GM18951 (cell line): ENCODE measurements around the gene GPR35.

Experiments used
- POLR2A ChIP-seq: IDR thresholded peaks from 4 replicates; pipeline ENCODE4 v1.6.1; 2011; ENCODE audit warnings: mild to moderate bottlenecking; ENCODE audit not compliant: insufficient read length, insufficient read depth; ENCODE audit errors: extremely low read depth
- in situ Hi-C: fragments of 300-500 bp; cut with MboI; formaldehyde crosslinking; loops from one replicate; pipeline ENCODE4 v1.12.0; 2022; ENCODE audit warnings: low sequenced_read_pairs, mixed read lengths, inconsistent platforms; ENCODE audit not compliant: unreplicated experiment

The GPR35 gene

DNA sequence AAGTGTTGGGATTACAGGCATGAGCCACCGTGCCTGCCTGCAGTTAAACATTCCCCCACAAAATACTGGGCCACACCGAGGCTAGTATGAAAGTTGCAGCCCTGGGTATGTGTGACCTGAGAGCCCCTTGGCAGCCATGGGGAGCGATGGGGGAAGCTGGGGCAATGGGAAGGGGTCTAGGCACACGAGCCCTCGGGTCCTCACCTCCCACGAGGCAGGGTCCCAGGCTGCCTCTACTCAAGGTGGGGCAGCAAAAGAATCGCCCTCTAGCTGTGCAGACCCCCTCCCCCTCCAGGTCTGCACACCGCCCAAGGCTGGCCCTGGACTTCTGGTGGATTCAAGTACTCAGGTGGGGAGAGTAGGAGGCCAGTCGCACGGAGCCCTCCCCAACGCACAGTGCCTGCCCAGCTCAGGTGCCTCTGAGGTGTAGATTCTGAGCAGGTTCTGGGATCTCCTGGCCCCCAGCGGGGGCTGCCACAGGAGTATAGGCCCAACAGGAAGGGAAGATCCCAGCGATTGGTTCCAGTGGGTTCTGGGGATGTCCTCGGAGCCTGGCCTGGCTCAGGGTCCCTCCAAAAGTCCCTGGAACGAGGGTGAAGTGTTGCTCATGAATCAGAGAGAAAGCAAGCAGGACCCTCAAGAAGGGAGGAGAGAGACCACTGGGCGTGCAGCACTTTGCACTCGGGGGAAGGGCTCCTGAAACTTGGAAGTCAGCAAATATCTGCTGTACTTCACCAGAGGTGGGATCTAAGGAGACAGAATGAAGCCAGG is 2.6 kb downstream of the GPR35 start:
- in situ Hi-C loops, result no loop called here
- no peak for TF ChIP-seq POLR2A

DNA sequence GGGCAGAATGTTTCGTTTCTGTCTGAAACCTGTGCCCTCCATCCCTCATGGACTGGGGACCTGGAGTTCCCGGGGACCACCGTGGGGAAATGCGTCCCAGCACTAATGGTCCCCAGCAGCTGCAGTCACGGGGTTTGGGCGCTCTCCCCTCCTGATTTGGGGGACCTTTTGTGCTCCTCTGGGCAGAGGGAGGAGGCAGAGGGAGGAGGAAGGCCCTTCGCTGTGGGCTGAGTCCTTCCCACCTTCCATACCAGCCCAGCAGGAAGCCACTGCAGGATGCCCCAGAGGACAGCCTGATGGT is 3.2 kb downstream of the GPR35 start:
- in situ Hi-C loops, result no loop called here
- no peak for TF ChIP-seq POLR2A

DNA sequence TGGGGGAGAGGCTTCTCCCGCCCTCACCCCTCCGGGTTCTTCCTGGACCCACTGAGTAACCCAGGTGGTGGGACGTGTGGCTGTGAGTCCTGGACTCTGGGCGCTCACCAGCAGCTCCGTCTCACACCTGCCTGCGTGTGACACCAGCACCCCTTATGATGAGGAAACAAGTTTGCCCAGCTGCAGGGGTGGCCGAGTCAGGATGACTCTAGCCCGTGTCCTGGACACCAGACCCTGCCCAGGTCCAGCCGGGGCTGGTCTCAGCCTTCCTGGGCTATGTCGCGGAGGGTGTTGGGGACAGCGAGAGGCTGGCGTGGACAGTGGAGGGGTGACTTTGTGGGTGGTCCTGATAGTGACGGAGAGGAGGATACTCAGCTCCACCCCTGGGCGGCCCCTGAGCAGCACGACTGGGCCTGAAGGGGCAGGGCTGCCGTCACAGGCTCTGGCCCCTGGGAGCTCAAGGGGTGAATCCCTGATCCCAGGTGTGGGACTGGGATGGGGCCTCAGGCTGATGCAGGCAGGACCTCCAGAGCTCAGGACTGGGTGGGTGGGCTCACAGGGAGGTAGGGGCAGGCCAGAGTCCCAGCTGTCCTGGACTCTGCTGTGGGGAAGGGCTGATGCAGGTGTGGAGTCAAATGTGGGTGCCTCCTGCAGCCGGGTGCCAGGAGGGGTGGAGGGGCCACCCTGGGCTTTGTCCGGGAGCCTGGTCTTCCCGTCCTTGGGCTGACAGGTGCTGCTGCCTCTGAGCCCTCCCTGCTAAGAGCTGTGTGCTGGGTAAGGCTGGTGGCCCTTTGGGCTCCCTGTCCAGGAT is 3.7 kb downstream of the GPR35 start:
- in situ Hi-C loops, result no loop called here
- TF ChIP-seq POLR2A, result no peak

DNA sequence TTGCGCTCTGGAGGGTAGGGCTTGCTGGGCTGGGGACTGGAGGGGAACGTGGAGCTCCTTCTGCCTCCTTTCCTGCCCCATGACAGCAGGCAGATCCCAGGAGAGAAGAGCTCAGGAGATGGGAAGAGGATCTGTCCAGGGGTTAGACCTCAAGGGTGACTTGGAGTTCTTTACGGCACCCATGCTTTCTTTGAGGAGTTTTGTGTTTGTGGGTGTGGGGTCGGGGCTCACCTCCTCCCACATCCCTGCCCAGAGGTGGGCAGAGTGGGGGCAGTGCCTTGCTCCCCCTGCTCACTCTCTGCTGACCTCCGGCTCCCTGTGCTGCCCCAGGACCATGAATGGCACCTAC is 4.3 kb downstream of the GPR35 start:
- in situ Hi-C loops, result no loop called here
- TF ChIP-seq POLR2A, result no peak

DNA sequence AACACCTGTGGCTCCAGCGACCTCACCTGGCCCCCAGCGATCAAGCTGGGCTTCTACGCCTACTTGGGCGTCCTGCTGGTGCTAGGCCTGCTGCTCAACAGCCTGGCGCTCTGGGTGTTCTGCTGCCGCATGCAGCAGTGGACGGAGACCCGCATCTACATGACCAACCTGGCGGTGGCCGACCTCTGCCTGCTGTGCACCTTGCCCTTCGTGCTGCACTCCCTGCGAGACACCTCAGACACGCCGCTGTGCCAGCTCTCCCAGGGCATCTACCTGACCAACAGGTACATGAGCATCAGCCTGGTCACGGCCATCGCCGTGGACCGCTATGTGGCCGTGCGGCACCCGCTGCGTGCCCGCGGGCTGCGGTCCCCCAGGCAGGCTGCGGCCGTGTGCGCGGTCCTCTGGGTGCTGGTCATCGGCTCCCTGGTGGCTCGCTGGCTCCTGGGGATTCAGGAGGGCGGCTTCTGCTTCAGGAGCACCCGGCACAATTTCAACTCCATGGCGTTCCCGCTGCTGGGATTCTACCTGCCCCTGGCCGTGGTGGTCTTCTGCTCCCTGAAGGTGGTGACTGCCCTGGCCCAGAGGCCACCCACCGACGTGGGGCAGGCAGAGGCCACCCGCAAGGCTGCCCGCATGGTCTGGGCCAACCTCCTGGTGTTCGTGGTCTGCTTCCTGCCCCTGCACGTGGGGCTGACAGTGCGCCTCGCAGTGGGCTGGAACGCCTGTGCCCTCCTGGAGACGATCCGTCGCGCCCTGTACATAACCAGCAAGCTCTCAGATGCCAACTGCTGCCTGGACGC is 4.9 kb downstream of the GPR35 start:
- in situ Hi-C loops, result no loop called here

DNA sequence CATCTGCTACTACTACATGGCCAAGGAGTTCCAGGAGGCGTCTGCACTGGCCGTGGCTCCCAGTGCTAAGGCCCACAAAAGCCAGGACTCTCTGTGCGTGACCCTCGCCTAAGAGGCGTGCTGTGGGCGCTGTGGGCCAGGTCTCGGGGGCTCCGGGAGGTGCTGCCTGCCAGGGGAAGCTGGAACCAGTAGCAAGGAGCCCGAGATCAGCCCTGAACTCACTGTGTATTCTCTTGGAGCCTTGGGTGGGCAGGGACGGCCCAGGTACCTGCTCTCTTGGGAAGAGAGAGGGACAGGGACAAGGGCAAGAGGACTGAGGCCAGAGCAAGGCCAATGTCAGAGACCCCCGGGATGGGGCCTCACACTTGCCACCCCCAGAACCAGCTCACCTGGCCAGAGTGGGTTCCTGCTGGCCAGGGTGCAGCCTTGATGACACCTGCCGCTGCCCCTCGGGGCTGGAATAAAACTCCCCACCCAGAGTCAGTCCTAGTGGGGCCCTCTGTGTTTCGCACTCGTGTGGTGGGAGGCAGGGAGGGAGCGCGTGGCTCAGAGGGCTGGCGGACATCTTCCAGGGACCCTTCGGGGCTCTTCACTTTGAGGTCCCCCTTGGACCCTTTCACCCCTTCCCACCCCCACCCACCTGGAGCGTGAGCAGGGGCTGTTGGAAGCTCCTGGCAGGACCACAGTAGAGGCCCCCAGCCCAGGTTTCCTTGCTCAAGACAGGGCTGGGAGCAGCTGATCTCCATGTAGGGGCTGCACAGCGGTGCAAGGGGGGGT is 5.7 kb downstream of the GPR35 start:
- TF ChIP-seq POLR2A, result no peak
- in situ Hi-C loops, result no loop called here

More for the DNA sequence above, 4.9 kb downstream of the GPR35 start:
- no peak for TF ChIP-seq POLR2A

DNA sequence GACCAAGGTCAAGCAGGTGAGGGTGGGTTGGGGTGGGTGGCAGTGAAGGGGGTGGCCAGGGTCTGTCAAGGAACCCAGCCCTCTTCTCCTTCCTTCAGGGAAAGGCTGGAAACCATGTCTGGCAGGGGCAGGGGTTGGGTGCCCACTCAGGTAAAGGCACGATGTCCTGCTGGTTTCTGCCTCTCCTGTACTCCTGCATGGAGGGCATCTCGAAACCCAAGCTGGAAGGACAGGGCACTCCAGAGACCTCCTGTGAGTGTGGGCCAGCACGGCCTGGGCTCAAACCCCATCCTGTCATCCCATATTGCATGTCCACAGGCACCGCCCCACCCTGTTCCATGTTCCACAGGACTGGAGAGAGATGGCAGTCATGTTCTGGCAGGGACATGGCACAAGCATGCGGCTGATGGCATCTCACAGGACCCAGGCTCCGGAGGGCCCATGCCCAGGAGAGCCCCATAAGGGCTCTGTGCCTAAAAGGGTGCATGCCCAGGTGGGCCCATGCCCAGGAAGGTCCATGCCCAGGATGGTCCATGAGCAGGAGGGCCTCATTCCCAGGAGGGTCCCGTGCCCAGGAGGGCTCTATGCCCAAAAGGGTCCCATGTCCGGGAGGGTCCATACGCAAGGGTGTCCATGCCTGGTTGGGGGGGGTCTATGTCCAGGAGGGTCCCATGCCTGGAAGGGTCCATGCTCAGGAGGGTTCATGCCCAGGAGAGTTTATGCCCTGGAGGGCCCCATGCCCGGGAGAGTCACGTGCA is 6.4 kb downstream of the GPR35 start:
- no peak for TF ChIP-seq POLR2A
- in situ Hi-C loops, result no loop called here

DNA sequence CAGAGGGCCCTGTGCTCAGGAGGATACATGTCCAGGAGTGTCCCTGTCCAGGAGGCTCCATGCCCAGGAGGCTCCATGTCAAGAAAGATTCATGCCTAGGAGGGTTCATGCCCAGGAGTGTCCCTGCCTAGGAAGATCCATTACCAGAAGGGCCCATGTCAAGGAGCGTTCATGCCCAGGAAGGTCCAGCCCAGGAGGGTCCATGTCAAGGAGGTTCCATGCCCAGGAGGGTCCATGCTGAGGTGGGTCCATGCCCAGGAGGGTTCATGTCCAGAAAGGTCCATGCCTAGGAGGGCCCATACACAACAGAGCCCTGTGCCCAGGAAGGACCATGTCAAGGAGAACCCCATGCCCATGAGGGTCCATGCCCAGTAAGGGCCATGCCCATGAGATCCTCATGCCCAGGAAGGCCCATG is 7.0 kb downstream of the GPR35 start:
- no peak for TF ChIP-seq POLR2A
- in situ Hi-C loops, result no loop called here

DNA sequence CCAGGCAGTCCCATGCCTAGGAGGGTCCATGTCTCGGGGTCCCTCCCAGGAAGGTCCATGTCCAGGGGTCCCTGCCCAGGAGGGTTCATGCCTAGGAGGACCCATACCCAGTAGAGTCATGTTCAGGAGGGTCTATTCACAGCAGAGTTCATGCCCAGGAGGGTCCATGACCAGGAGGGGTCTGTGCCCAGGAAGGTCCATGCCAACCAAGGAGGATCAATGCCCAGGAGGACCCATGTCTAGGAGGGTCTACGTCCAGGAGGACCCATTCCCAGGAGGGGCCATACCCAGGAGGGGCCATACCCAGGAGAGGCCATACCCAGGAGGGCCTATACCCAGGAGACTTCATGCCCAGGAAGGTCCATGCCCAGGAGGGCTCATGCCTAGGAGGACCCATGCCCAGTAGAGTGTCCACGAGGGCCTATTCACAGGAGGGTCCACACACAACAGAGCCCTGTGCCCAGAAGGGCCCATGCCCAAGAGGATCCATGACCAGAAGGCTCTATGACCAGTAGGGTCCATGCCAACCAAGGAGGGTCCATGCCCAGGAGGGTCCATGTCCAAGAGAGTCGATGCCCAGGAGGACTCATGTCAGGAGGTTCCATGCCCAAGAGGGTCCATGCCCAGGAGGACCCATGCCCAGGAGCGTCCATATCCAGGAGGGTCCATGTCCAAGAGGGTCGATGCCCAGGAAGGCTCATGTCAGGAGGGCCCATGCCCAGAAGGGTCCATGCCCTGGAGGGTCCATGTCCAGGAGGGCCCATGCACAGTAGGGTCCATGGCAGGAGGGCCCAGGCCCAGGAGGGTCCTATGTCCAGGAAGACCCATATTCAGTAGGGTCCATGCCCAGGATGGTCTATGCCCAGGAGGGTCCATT is 10.1 kb downstream of the GPR35 start:
- in situ Hi-C loops, result no loop called here
- no peak for TF ChIP-seq POLR2A

DNA sequence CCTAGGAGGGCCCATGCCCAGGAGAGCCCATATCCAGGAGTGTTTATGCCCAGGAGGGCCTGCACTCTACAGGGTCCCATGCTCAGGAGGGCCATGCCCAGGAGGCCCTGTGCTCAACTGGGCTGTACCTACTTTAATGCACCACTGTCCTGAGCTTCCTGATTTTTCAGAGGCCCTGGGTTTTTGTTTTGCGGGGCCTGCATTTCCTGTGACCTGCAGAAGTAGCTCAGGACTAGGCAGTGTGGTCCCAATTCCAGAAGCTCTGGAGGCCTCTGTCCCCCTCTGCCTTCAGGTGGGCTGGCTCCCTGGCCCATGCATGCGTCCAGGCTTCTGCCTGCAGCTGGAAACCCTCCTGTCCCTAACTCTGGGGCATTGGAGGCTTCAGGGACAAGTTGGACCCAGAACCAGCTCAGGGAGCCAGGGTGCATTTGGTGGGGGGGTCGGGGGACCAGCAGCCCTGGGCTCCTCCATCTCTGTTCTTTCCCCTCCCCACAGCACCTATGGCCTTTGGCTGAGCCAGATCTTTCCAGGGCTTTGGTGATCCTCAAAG is 10.8 kb downstream of the GPR35 start:
- in situ Hi-C loops, result no loop called here
- TF ChIP-seq POLR2A, result no peak

DNA sequence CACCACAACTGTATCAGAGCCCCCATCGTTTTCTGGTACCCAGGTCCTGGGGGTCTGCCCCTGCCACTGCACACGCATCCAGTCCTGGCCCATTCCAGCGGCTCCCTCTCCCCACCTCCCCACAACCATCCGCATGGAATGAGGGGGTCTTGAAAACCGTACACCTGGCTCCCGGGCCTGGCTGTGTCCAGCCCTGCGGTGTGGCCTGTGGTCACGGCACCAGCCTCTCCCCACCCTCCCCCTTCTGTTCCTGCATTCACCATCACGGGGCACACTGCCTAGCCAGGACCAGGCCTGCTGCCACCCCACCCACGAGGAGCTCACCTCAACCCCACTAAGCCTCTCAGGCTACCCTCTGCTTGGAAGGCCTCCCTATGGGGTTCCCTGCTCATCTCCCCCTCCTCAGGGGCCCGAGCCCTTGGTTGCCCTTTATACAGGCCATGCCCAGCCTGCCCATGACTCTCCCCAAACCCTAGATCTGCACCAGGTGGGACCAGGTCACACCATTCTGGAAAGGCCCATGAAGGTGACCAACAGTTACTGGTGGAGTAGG is 11.4 kb downstream of the GPR35 start:
- in situ Hi-C loops, result no loop called here
- TF ChIP-seq POLR2A, result no peak
